Right cardiac atrium (tissue), 5 donors: ENCODE results near the gene MAN1C1. TPM values are rescaled to one million over a fixed set of nuclear protein-coding genes. Genes with fewer than 3 reads are reported as not detected.

Experiments
- ATAC-seq, 2 donors: fragments of 200-7000 bp; cut with Tn5 transposase; one replicate each; pipeline versions ENCODE4 v1.8.0 to v1.9.1; 2020; ENCODE audit warnings: moderate library complexity in 2 of 2, mild to moderate bottlenecking in 1 of 2
- DNase-seq, 3 donors: peaks; one replicate each; pipeline ENCODE4 v3.0.0-alpha.2; 2020
- H3K27ac ChIP-seq: one replicate; pipeline ENCODE4 v1.5.1; 2013; ENCODE audit warnings: mild to moderate bottlenecking, low read length, control low read depth, moderate library complexity
- H3K27me3 ChIP-seq: one replicate; pipeline ENCODE4 v1.6.1; 2013; ENCODE audit not compliant: control insufficient read depth, insufficient read depth
- H3K4me1 ChIP-seq: one replicate; pipeline ENCODE4 v1.6.1; 2013; ENCODE audit warnings: low read length; ENCODE audit not compliant: control insufficient read depth, insufficient read depth
- H3K4me3 ChIP-seq: one replicate; pipeline ENCODE4 v1.5.1; 2013; ENCODE audit warnings: low read length, control low read depth
- H3K9me3 ChIP-seq: one replicate; pipeline ENCODE4 v1.6.1; 2013; ENCODE audit warnings: low read length; ENCODE audit not compliant: control insufficient read depth
- WGBS: extraction: QIAGEN DNeasy Blood & Tissue Kit; methylation state at CpG from one replicate; pipeline ENCODE4 v1.1.7; 2013; 5-methylcytosine and 5-hydroxymethylcytosine counted together
- intact Hi-C, 4 donors: fragments of 100-400 bp; cut with DNase I; formaldehyde crosslinking; loops; one replicate each; pipeline versions ENCODE4 v1.11.0 to v1.14.0; 2022 to 2023
- polyA plus RNA-seq: library from polyadenylated mRNA; stranded (reverse); fragments of 200-250 nt; gene quantifications from one replicate; pipeline ENCODE4 v1.2.3, GENCODE V29; 2013
- total RNA-seq, 4 donors: library from RNA; stranded (reverse); fragmentation: NEBNext Ultra II Directional; extraction: Animal tissue kit (Norgen Biotek cat#: 25700); gene quantifications; one replicate each; pipeline ENCODE4 v1.2.1, GENCODE V29; 2021
- donor health status: healthy with polysubstance abuse.
- donor health status: DM: no; HTN: yes; CAD: no.
- donor health status: DM: no; HTN: no; CAD: no.
- donor health status: DM: no; HTN: yes; CAD: no; lungs with severe emphysema.
- donor health status: DM: yes; HTN: yes; CAD: no.

MAN1C1 gene
- total and polyA plus RNA-seq, 5 donors, result 9.1 to 15.7 (median 11.7) TPM

DNA sequence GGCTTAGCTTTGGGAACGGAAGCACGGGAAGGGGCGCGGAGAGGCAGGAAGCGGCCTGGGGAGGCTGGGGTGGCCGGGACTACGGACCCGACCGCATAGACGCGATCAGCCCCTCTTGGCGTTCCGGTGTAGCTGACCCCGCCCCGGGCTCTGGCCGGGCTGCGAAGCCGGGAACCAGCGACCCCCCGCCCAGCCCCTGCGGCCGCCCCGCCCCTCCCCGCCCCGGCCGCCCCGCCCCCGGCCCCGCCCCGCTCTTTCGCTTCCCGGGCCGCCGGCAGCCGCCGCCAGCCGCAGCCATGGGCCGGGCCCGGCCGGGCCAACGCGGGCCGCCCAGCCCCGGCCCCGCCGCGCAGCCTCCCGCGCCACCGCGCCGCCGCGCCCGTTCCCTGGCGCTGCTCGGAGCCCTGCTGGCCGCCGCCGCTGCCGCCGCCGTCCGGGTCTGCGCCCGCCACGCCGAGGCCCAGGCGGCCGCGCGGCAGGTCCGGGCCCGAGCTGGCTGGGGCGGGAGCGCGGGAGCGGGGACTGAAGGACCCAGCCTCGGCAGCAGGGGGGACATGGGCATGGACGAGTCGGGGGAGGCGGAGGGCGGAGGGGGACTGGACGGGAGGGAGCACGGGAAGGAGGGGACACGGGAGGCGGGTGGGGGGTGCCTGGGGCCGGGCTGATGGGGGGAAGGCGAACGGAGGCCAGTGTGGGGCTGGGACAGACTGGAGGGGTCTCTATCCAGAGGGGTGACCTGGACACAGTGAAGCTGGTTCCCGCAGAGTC lies 183.5 kb downstream of the MAN1C1 start, which contains the start of gene SELENON:
Gene SELENON (plus strand): TSS at position 259 of the 768 bp plus-strand sequence. CDS start 38 bp downstream, at position 297.
- Histone ChIP-seq H3K9me3 (no peaks in the 10 kb centered on the region), H3K27me3 (no peaks in the 10 kb centered on the region), H3K4me3 (peak within 1 kb of the TSS; percentile 86), H3K27ac (peak within 1 kb of the TSS; percentile 65), H3K4me1 (peaks cover 9% of the 10 kb centered on the region)
- DNase-seq, result peak; percentile 84 to 94 (median 93)
- ATAC-seq, result peak; percentile 82
- intact Hi-C loops, result loop anchor here in 2 of 4 donors (5.0 to 10.0 kb wide), 3 partner anchors 95 to 183 kb away; partner anchors contain the start of gene MAN1C1 (in 2 of the 2)
- under 1% methylated on average over 90 of the region's 91 CpGs for WGBS

DNA sequence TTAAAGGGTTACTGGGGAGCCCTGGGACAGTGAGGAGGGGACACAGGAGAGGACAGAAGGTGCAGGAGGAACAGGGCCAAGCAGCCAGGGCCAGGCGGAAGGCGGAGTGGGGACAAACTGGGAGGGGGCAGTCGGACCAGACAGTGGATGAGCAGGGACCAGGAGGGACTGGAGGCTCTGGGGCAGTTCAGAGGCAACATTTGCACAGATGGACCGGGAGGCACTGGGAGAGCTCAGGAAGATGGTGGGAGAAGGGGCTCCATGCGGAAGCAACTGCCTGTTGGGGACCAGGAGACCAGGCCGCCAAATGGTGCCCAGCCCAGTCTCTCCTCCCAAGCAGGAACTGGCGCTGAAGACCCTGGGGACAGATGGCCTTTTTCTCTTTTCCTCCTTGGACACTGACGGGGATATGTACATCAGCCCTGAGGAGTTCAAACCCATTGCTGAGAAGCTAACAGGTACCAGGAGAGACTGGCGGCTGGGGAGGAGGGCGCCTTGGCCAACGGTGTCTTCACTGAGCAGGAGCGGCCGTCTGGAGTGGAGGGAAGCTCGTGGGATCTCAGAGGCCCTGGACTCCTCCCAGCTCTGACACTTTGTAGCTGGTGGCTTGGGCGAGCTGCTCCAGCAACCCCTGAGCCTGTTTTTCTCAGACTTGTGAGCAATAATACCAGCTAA lies 184.2 kb downstream of the MAN1C1 start:
- no peaks in the 10 kb centered on the region for H3K27me3 ChIP-seq
- H3K4me1 ChIP-seq, result peaks cover 12% of the 10 kb centered on the region
- peak overlapping the region; percentile 86 for H3K4me3 ChIP-seq
- intact Hi-C loops, result no loop called here
- ATAC-seq (peak in 1 of 2 donors; percentile 12), DNase-seq (peak in 2 of 3 donors; percentile 70 to 72)
- WGBS, result 45% methylated on average over 15 of the region's 15 CpGs
- no peaks in the 10 kb centered on the region for H3K9me3 ChIP-seq
- H3K27ac ChIP-seq, result peak overlapping the region; percentile 10

DNA sequence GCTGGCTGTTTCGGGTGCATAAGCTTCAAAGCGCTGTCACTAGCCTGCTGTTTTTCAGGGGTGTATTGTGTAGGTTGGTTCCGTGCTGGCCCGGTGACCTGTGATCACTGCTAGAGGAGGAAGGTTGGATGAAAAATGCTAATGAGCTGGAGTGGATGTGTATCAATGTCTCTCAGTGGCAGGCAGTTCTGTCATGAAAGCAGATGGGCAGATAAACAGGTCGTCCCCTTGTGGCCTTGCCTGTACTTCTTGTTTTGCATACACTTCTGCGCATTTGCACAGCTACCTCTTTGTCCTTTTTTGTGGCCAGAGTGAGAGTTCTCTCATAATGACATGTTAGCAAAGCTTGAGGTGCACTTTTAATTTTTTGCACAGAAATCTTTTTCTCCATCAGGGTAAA lies 186.3 kb downstream of the MAN1C1 start:
- Histone ChIP-seq H3K9me3 (no peaks in the 10 kb centered on the region), H3K4me1 (peaks cover 15% of the 10 kb centered on the region), H3K27me3 (no peaks in the 10 kb centered on the region), H3K27ac (no peak overlapping the region), H3K4me3 (no peak overlapping the region)
- no peak for ATAC-seq
- no peak for DNase-seq
- intact Hi-C loops, result no loop called here
- 82% methylated on average over 6 of the region's 6 CpGs for WGBS

DNA sequence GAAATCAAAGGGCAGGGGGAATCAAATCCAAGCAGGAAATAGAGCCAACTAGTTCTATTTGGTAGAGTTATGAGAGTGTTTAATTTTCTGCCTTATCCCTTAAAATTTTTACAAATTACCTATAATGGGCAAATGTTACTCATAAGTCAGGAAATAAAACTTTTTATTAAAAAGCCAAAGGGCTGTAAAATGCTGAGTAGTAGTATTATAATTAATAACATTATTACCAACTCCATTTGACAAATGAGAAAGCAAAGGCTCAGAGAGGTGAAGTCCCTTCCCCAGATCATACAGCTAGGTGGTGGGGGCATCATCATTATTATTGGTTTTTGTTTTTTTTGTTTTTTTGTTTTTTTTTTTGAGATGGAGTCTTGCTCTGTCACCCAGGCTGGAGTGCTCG lies 186.8 kb downstream of the MAN1C1 start:
- peaks cover 15% of the 10 kb centered on the region for H3K4me1 ChIP-seq
- H3K27me3 ChIP-seq, result no peaks in the 10 kb centered on the region
- H3K4me3 ChIP-seq, result no peak overlapping the region
- WGBS, result 94% methylated on average over 1 of the region's 1 CpG
- H3K27ac ChIP-seq, result no peak overlapping the region
- no peak for DNase-seq
- intact Hi-C loops, result no loop called here
- ATAC-seq, result no peak
- no peaks in the 10 kb centered on the region for H3K9me3 ChIP-seq

DNA sequence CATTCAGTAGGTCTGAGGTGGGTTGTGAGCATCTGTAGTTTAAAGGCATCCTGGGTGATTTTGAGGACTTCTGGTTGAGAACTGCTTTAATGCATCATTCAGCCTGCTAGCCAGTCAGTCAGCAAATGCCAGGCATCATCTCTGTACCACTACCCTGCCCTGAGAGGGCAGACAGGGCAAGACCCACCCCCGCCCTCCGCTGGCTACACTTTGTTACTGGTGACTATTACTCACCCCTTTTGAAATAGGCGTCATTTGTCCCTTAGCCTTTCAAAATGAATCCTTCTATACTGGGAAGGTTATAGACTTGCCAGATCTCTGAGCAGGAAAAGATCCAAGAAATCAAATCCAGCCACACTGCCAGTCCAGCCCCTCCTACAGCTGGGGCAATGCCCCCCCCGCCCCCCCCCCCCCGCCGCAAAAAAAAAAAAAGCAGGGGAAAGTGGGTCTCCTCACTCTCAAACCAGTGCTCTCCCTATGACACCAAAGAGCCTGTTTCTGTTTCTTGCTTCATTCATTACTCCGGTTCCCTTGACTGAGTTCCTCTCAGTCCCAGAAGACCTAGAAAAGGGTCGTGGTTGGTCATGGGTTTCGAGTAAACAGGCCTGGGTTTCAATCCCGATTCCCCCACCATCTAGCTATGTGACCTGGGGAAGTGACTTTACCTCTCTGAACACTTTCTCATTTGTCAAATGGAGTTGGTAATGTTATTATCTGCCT lies 187.8 kb downstream of the MAN1C1 start:
- 68% methylated on average over 10 of the region's 10 CpGs for WGBS
- Histone ChIP-seq H3K4me1 (peaks cover 15% of the 10 kb centered on the region), H3K27ac (no peak overlapping the region), H3K27me3 (no peaks in the 10 kb centered on the region), H3K4me3 (no peak overlapping the region), H3K9me3 (no peaks in the 10 kb centered on the region)
- ATAC-seq (no peak), DNase-seq (no peak)
- intact Hi-C loops, result no loop called here

DNA sequence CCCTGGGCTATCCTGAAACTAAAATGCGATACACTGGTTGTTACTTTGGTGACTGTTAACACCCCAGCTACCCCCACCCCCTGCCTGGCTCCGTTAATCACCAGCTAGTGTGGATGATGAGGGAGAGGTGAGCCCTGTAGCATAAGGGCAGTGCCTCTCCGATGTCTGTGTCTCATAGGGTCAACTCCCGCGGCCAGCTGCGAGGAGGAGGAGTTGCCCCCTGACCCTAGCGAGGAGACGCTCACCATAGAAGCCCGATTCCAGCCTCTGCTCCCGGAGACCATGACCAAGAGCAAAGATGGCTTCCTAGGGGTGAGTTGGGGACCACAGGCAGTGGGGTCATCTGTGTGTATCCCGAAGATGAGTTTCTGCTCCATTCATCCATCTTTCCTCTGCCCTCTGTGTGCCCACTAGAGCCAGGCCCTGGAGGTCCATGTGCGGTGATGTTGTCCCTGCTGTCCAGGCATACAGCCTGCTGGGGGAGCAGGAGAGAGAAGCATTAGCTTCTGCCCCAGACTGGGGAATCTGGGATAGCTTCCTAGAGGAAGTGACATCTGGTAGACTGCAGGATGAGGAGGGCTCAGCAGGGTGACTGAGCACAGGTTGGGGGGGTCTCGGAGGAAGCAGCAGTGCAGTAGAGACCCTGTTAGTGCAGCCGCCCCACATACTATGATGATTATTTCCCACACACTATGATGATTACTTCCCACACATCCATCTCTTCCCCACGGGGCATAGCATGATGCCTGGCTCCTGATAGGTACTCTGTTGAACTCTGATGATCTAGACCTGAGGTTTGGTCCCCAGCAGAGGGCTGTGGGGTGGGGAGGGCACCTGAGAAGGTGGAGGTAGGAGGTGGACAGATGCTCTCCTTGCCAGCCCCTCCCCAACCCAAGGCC lies 188.6 kb downstream of the MAN1C1 start:
- 77% methylated on average over 15 of the region's 15 CpGs for WGBS
- H3K27me3 ChIP-seq, result no peaks in the 10 kb centered on the region
- H3K4me1 ChIP-seq, result peaks cover 15% of the 10 kb centered on the region
- ATAC-seq (no peak), DNase-seq (no peak)
- intact Hi-C loops, result no loop called here
- no peaks in the 10 kb centered on the region for H3K9me3 ChIP-seq
- H3K4me3 ChIP-seq, result no peak overlapping the region
- no peak overlapping the region for H3K27ac ChIP-seq

DNA sequence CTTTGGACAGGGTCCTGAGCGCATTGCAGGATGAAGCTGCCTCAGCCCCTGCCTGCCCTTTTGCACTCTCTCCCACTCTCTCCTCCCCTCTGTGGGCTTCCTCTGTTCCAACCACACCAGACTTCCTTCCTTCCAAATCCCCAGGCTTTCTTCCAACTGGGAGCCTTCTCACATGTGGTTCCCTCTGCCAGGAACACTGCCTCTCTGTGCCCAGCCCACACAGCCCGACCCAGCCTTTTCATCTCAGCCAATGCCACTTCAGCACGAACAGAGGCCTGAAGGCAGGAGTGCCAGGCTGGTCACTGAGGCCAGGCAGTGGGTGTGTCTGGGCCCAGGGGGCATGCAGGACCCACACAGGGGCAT lies 189.3 kb downstream of the MAN1C1 start:
- intact Hi-C loops, result no loop called here
- Histone ChIP-seq H3K4me3 (no peak overlapping the region), H3K4me1 (peaks cover 12% of the 10 kb centered on the region), H3K27ac (peak overlapping the region; percentile 6), H3K27me3 (no peaks in the 10 kb centered on the region), H3K9me3 (no peaks in the 10 kb centered on the region)
- DNase-seq, result peak in 2 of 3 donors; percentile 57 to 80
- 34% methylated on average over 3 of the region's 3 CpGs for WGBS
- ATAC-seq, result peak; percentile 71 to 75

DNA sequence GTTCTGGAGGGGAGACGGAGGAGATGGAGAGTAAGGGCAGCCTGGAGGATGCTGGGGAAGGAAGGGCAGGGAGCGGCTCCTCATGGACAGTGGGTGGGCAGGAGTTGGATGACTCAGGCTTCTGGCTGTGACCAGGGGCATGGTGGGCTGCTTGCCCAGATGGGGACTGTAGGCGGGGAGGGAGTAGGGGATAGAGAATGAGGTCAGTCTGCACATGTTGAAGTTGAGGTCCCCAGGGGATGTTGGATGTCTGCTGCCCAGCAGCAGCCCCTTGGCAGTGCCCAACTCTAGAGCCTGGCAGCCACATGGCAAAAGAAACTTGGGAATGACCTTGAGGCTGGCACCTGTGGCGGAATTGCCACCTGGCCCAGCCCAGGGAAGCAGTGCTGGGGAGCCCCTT lies 189.8 kb downstream of the MAN1C1 start:
- Histone ChIP-seq H3K4me1 (peaks cover 9% of the 10 kb centered on the region), H3K27me3 (no peaks in the 10 kb centered on the region), H3K9me3 (no peaks in the 10 kb centered on the region), H3K4me3 (no peak overlapping the region), H3K27ac (no peak overlapping the region)
- intact Hi-C loops, result no loop called here
- ATAC-seq (peak; percentile 17 to 65), DNase-seq (peak; percentile 75 to 86 (median 80))
- WGBS, result 55% methylated on average over 4 of the region's 4 CpGs

DNA sequence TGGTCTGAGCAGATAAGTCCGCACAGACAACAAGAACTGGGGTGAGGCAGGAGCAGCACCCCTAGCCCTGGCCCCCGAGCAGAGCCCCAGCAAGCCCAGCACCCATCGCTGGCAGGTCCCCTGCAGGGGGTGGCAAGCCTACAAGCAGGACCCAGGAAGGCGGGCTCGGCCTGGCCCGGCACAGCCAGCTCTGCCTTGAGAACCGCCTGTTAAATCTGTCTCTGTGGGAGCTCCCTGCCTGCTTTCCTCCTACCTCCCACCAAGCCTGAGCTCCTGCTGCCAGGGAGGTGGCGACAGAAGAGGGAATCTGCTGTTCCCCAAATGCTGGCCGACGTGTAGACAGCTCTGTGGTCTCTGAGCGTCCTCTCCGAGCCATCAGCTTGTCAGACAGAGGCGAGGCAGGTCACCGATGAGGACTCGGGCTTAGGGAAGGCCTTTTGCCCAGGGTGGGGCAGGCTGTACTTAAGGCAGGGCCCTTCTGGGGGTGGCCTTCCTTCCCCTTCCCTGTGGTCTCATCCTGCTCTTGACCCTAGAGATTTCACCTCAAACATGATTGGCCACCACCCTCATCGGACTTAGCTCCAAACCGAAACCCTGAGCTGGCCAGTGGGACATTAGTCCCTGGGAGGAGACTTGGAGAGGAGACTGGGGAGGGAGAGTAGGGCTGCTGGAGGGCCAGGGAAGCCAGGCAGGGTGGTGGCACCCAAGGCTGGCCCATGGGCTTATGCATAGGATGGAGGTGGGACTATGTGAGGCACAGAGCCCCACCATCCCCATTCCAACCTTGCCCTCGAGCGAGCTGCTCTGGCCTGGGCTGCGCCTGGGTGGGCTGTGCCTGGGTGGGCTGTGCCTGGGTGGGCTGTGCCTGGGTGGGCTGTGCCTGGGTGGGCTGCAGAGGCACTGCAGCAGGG lies 191.1 kb downstream of the MAN1C1 start:
- no peaks in the 10 kb centered on the region for H3K27me3 ChIP-seq
- ATAC-seq (peak in 1 of 2 donors; percentile 25), DNase-seq (no peak)
- H3K9me3 ChIP-seq, result no peaks in the 10 kb centered on the region
- intact Hi-C loops, result no loop called here
- WGBS, result 69% methylated on average over 20 of the region's 20 CpGs
- peak overlapping the region; percentile 14 for H3K27ac ChIP-seq
- H3K4me1 ChIP-seq, result peaks cover 9% of the 10 kb centered on the region
- H3K4me3 ChIP-seq, result no peak overlapping the region
